Stimulated activated CD8-positive, alpha-beta memory T cell treated with anti-CD3 and anti-CD28 coated beads, Interleukin-15, amount 100 ng/mL, for 24 hours (primary cell): Measurements from ENCODE around the gene CYP39A1.

Experiments
- DNase-seq: peaks from one replicate; pipeline ENCODE4 v3.0.0-alpha.2; 2020; ENCODE audit warnings: low read depth

The CYP39A1 gene

DNA sequence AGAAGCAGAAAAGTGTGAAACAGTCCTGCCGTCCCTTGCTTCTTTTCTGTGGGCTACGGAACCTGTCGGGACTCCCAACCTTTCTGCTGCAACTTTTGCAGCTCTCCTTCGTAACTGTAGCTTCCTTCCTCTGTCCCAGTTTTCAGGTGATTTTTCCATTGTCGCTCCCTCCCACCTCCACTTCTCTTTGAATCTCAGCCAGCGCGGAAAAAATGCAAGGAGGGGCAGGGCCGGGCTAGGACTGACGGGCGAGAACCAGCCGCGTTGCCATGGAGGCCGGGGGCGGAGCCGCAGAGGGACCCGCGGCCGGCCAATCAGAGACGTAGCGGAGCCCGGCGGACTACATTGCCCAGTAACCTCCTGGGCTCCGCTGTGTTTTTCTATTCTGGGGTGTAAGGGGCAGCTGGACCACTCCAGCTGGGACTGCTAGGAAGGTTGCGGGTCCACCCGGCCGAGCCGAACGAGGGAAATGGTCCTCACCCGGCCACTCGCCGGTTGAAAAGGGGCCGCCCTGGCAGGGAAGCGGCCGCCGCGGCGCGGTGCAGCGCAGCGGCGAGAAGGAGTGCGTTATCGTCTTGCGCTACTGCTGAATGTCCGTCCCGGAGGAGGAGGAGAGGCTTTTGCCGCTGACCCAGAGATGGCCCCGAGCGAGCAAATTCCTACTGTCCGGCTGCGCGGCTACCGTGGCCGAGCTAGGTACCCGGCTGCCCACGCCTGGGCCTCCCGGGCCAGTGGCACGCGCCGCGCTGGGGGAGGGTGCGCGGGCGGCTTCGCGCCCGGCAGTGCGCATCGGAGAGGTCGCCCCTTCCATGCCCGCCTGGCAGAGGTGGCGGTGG lies at the start of gene CYP39A1, which contains the start of gene SLC25A27:
CYP39A1 (minus strand) TSS at position 216 of the 836 bp plus-strand sequence. CDS start 236 bp downstream, outside the sequence.
SLC25A27 (plus strand) TSS at position 373 of the 836 bp plus-strand sequence; CDS start at position 591, 218 bp downstream.
- peak; percentile 60 for DNase-seq

DNA sequence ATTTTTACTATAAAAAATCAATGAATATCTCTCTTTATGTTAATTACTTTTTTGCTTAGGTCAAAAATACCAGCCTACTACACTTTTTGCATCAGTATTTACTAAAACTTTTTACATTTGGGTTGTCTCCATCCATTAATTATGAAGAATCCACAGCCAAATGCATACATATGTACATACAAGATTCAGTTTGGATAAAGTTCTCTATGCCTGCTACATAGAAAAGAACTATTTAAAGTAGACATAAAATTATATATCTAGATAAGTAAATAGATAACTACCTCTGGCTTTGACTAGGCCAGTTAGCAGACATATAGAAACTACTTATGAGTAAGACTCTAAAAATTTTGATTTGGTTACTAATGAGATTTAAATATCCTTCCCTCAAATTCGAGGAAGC lies 47.4 kb upstream of the CYP39A1 start:
- no peak for DNase-seq

DNA sequence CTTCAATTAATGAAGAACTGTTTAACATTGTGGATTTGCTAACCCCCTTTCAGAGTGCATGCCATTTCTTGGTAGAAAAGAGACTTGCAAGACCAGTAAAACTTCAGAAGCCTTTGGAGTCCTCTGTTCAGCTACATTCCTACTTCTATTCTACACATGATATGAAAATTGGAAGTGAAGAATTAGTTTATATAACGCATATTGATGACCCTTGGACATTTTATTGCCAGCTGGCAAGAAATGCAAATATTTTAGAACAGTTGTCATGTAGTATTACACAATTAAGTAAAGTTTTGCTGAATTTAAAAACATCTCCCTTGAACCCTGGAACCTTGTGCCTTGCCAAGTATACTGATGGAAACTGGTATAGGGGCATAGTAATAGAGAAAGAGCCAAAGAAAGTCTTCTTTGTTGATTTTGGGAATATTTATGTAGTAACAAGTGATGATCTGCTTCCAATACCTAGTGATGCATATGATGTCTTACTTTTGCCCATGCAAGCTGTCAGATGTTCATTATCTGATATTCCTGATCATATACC lies 38.4 kb upstream of the CYP39A1 start:
- no peak for DNase-seq

GRCh38 chr6:46690141-46690755 lies 37.6 kb upstream of the CYP39A1 start:
- DNase-seq = no peak

- DNase-seq = no peak
Observed at GRCh38 chr6:46689657-46690056, 37.0 kb upstream of the CYP39A1 start.

DNA sequence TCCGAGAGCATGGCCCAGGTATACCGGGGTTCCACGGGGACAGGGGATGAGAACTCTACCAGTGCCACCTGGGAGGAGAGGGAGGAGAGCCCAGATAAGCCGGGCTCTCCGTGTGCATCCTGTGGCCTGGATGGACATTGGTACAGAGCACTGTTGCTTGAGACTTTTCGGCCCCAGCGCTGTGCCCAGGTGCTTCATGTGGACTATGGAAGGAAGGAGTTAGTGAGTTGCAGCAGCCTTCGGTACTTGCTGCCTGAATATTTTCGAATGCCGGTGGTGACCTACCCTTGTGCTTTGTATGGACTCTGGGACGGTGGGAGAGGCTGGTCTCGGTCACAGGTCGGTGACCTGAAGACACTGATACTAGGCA lies 36.3 kb upstream of the CYP39A1 start:
- no peak for DNase-seq

GRCh38 chr6:46688117-46688965 lies 35.7 kb upstream of the CYP39A1 start:
- DNase-seq = no peak

DNA sequence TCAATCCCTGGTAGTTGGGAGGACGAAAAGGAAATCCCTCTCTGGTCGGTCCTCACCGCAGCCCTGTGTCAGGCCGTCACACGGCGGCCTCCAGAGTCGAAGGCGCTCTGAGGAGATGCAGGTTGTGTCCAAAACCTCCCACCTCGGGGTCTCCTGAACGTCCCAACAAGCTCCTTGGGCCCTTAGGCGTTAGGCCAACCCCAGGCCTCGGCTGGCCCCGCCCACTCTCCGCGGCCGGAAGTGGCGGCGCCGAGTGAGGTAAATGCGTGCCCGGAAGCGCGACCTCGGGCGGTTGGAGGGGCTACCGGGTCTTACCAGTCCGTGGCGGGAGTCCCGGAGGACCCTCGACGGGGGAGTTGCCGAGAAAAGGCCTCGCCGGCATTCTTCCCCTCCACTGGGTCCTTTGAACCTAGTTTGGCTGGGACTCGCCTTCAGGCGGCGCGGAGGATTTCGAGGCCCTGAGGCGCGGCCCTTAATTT lies 35.0 kb upstream of the CYP39A1 start, which contains the start of gene TDRD6:
TDRD6 (plus strand) TSS at position 267 of the 479 bp plus-strand sequence. CDS start 244 bp downstream, outside the sequence.
- no peak for DNase-seq

DNA sequence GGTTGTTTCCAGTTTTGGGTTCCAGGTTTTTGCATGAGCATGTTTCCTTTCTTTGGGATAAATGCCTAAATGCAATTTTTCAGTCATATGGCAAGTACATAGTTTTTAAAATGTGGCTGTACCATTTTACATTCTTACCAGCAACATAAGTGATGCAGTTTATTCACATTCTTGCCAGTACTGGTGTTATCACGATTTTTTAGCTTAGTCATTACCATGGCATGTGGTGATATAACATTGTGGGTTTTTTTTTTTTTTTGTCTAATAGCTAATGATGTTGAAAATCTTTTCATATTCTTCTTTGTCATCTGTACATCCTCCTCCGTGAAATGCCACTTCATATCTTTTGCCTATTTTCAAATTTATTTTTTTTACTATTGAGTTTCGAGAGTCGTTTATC lies 32.2 kb upstream of the CYP39A1 start:
- no peak for DNase-seq

DNA sequence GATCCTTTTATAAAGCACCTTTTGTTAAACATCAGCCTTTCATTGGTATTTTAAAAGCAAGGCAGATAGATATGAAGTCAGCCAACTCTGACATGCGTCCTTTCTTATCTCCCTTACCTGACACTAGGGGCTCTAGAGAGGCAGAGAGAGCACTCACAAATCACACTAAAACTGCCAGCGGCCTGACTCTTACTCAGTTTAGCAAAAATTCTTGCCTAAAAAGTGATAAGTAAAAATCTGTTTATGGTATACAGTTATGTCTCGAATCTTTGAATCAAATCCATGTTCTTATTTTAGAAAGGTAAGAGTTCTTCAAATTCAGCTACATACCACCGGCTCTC lies 24.7 kb upstream of the CYP39A1 start:
- DNase-seq = no peak

GRCh38 chr6:46676604-46677313 lies 24.1 kb upstream of the CYP39A1 start:
- no peak for DNase-seq

- no peak for DNase-seq
Observed at GRCh38 chr6:46674410-46674809, 21.8 kb upstream of the CYP39A1 start.

GRCh38 chr6:46667377-46667776 lies 14.8 kb upstream of the CYP39A1 start:
- no peak for DNase-seq

GRCh38 chr6:46661483-46661882 lies 8.9 kb upstream of the CYP39A1 start:
- DNase-seq = no peak

GRCh38 chr6:46657642-46658041 lies 5.0 kb upstream of the CYP39A1 start:
- no peak for DNase-seq

GRCh38 chr6:46655803-46656202 lies 3.2 kb upstream of the CYP39A1 start:
- DNase-seq = no peak

DNA sequence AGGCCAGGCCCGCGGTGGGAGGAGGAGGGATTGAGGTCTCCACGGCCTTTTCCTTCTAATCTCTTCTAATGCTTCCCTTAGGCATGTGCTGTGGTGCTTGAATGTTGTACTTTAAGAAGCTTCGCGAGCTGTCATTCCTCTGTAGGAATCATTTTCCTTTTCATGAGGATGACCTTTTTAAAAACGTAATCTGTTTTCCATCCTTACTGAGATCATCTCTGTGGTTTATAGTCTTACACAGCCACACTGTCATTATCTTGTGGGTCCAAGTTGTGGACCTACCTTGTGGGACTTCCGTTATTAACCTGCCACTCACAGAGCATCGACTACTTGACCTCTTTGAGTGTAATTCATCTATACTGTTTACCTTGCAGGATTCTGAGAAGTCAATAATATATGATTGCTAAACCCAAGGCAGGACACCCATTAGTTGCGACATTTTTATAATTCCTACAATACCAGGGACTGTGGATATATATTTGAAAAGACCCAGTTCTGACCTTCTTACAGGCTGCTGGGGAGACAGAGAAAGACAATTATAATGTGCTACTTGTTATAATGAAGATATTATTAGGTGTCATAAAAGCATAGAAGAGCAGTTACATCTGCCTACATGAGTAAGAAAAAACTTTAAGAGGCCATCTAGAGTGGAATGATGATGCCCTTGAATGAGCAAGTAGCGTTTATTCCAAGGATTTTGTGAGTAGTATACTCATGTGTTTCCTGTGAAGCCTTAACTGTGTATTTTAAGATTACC lies 999 bp upstream of the CYP39A1 start:
- DNase-seq = no peak

DNA sequence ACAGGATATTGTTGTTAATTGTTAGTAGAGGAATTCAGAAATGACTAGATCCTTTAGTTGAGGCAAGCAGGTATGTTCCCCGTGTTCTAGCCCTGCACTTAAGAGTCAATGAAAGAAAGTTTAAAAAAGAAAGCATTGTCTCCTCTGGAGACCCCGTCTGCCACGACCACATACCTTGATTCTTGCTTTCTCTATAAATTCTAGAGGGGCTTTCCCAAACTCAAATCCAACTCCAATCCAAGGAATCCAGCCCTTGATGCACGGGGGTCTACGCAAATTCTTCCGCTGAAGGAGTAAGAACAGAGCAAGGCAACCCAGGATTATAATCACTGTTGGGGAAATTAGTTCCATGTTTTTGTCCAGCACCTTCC lies 401 bp downstream of the CYP39A1 start:
- no peak for DNase-seq

DNA sequence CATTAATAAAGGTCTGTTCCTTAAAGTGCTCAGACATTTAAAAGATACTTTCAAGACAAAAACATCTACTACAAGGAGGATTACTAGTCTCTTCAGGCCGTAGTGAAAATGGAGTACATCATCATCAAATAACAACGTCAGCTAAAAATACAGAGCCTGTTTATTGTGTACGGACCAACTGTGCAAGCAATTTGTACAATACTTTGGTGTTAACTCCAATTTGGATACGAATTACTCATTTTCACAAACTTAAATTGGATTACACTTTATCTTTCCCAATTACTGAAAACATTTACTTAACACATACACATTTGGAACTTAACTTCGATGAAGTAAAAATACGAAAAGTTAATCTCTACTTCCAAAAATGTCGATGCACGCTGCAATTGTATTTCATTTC lies 802 bp downstream of the CYP39A1 start:
- no peak for DNase-seq

- DNase-seq = no peak
Observed at GRCh38 chr6:46651006-46651405, 1.6 kb downstream of the CYP39A1 start.
